CD4-positive, alpha-beta T cell treated with Interleukin-21 for 1 hour (primary cell): ENCODE measurements around the gene PTPN1.
"Not testable (repeated sequence)": the region's sequence is repeated elsewhere in the genome, so short reads cannot be mapped to it uniquely, and the experiment has no call there.

Experiments
- DNase-seq: peaks from one replicate; pipeline ENCODE4 v3.0.0-alpha.2; 2020

PTPN1 gene

DNA sequence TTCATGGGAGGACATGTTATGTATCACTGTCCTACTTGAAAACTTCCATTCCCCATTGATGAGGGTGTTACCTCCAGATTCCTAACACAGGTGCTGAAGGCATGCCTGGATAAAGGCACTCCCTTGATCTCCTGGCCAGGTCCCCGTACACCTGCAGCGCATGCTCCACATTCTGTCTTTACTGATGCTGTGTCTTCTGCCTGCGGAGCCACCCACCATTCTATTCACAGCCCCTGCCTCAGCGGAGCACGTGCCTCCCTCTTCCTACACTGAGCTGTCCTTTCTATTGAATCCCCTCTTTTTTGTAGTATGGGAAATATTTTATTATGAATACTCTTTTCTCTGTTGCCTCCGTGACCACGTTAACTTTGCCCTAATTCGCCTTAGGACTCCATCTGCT, 25.0 kb downstream of the PTPN1 start:
- DNase-seq = no peak

DNA sequence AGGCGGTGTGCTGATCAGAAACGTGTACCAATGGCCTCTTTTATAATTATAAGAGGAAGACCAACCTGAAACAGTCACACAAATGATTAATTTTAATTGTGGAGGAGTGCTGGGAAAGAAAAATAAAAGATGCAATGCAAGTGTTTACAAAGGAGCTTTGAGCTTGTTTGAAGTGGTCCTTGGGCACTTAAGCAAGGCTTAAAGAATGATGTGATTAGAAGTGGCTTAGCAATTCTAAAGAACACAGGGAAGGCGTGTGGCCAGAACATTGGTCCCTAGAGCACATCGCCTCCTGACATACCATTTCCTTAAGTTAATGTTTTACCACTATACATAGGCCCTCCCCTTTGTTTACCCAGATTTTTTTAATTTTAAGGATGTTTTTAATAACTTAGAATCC, 26.1 kb downstream of the PTPN1 start:
- DNase-seq = no peak

GRCh38 chr20:50537546-50538201, 27.5 kb downstream of the PTPN1 start:
- DNase-seq = no peak

DNA sequence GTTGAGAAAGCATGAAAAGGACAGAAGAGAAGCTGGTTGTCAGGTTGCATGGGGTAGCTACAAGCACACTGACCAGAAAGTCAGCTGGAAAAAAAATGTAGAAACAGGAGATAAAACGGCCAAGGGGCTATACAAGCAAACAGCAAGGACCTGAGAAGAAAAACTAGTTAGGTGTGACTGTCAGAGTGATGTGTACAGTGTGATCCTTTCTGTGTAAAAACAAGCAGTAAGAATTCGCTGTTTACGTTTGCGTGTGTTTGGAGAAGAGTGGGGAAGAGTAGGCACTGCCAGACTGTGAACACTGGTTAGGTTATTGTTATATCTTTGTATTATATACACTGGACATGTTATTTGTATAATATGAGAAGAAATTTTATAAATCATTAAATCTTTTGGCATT, 28.1 kb downstream of the PTPN1 start:
- DNase-seq = no peak

DNA sequence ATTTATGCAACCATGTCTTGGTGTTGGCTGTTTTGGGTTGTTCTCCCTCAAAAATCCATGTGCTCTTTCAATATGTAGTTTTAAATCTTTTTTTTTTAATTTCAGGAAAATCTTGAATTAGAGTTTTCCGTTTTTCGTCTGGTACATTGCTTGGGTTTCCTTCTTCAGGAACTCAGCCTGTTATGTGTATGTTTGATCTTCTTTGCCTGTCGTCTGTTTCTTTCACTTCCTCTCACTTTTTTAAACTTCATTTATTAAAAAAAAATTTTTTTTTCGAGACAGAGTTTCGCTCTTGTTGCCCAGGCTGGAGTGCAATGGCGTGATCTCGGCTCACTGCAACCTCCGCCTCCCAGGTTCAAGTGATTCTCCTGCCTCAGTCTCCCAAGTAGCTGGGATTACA, 29.6 kb downstream of the PTPN1 start:
- DNase-seq = not testable (repeated sequence)

DNA sequence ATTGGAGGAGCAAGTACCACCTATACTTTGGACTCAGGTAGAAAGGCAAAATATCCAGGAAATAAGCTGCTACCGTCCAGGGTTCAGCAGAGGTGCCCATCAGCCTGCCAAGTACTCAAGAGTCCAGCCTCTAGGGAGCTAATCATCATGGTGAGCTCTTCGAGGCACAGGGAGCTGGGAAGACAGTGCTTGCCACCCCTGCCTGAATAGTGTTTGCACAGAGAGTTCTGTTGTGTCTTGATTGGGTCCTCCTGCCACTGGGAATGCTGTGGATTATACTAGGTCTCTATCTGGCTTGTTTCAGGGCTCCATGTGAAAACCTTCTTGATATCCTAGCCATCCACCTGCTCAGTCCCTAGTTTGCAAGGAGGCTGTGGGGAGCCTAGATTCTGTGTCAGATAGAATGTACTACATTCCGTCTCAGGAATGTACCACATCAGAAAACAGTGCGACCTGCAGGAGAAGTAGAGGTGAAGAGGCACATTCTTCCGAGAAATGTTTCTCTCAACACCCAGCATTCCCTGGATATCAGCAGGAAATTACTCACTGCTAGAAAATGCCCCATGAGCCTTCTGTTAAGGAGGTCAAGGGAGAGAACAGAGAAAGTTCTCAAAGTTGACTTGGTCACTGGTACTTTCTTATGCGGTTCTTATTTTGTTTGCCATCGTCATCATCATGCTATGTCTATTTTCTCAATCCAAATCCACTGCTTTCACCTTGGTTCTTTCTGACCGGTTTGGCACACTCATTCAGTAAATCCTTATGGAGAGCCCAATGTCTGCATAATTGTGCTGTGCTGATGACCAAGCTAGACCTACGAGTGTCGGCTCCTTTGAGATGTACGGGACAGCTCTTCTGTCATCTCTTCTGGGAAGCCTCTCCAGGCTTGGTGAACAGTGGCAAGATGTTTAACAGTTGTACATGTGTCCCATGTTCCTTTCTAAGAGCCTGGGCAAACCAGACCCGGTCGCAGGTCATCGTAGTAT, 30.7 kb downstream of the PTPN1 start:
- no peak for DNase-seq

DNA sequence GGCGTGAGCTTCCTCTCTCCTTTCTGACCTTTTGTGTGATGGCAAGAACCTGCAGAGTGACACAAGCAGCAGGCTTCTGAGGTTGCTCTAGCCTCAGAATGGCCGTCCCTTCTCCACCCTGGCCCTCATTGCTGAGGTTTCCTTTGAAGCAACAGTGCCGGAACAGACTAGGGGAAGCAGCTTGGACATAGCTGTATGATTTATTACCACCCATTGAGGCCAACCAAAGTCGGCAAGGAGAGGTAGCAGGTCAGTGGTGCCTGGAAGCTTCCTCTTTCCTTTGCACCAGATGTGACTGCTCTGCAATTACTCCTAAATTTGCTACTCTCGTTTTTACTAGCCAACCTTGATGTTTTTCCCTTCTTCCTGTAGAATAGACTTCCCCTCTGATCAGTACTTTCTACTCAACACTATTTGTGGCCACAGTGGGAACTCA, 31.4 kb downstream of the PTPN1 start:
- no peak for DNase-seq

GRCh38 chr20:50543326-50543725, 33.1 kb downstream of the PTPN1 start:
- DNase-seq = no peak

- no peak for DNase-seq
These were observed 34.9 kb downstream of the PTPN1 start for GRCh38 chr20:50545126-50545525.

GRCh38 chr20:50546729-50547314, 36.6 kb downstream of the PTPN1 start:
- peak; percentile 34 for DNase-seq

DNA sequence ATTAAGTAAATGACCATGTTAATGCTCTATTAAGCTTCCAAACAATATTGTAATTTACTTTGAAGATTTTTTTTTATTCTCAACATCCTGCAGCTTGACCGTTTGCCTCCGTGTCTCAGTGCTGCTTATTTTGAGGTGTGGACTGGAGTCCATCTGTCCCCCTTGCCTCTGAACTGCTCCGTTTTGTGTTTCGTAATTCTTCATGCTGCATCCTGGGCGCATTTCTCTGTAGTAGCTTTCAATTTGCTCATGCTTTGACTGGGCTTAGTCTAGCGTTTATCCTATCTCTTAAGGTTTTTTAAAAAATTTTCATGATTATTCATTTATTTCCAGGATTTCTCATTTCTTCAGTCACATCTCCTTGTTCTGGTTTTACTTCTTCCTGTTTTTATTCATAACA, 37.8 kb downstream of the PTPN1 start:
- DNase-seq = no peak

DNA sequence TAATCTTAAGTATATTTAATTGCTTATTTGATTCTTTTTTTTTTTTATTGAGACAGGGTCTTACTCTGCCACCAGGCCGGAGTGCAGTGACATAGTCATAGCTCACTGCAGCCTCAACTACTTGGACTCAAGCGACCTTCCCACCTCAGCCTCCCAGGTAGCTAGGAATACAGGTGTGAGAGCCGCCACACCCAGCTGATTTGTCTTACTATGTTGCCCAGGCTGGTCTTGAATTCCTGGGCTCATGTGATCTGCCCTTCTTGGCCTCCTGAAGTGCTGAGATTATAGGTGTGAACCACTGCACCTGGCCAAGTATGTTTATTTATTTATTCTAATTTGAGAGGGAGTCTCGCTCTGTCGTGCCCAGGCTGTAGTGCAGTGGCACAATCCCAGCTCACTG, 38.2 kb downstream of the PTPN1 start:
- DNase-seq = no peak

- DNase-seq = no peak
These were observed 40.3 kb downstream of the PTPN1 start for GRCh38 chr20:50550531-50550930.

GRCh38 chr20:50551288-50551687, 41.1 kb downstream of the PTPN1 start:
- no peak for DNase-seq

DNA sequence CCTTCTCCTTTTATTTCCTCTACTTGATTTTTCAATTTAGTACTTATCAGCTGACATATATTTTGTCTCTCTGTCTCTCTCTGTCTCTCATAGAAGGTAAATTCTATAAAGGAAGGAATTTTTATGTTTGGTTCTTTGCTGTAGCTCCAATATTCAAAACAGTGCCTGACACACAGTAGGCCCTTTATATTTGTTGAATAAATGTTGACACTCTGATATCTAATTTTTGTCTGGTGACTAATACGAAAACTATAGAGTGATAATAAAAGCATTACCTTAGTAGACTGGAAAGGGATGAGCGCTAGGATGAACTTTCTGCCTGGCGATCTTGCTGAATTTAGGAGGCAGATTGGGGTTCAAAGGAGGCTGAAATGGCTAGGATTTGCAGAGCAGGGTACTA, 42.8 kb downstream of the PTPN1 start:
- no peak for DNase-seq

DNA sequence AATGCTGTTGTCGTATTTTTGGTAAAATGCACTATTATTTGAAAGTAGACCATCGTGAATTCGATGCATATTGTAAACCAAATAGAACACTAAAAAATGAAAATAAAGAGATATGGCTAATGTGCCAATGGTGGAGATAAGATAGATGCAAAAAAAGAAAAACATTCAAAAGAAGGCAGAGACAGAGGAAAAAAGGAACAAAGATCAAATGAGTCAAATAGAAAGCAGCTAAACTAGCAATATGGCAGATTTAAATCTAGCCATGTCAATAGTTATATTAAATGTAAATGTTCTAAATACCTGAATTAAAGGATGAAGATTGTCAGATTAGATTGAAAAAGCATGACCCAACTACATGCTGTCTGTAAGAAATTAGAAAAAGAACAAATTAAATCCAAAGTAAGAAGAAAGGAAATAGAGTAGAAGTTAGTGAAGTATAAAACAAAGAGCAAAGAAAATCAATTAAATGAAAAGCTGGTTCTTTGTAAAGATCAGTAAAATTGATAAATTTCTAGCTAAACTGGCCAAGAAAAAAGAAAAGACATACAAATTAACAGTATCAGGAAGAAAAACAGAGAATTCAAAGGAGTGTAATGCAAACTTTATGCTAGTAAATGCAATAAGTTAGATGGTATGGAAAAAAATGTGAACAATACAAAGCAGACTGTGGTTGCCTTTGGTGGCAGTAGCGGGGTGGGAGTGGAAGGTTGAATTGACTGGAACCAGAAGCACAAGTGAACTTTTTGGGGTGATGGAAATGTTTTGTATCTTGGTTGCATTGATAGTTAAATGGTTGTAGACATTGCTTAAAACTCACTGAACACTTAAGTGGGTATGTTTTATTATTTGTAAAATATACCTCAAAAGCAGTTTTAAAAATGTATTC, 44.8 kb downstream of the PTPN1 start:
- DNase-seq = no peak

DNA sequence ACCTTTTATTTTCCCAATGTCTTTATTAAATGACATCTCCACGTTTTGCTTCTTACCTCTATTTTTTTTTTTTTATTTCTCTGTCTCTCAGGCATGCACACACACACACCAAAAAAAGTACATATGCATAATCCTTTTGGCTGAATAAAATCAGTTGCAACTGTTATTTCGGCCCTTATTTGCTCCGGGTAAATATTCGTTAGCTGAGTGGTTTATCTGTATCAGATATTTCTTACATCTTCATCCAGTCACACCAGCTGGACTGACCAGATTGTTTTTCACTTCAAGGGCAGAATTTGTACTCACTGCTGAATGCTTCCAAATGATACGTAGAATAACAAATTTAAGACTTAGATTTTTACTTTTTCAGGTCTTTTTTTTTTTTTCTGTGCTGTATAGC, 45.5 kb downstream of the PTPN1 start:
- DNase-seq = no peak

DNA sequence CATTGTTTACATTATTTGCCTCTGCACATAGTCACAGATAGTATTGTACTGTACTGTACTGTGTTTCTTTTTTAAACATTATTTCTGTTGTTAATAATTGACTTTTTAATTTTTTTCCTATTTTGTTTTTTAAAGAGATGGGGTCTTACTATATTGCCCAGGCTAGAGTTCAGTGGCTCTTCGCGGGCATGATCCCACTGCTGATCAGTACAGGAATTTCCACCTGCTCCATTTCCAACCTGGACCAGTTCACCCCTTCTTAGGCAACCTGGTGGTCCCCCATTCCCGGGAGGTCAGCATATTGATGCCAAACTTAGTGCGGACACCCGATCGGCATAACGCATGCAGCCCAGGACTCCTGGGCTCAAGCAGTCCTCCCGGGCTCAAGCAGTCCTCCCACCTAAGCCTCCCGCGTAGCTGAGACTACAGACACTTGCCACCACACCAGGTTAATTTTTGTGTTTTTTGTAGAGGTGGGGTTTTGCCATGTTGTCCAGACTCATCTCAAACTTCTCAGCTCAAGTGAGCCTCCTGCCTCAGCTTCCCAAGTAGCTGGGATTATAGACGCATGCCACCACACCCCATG, 47.5 kb downstream of the PTPN1 start:
- no peak for DNase-seq

DNA sequence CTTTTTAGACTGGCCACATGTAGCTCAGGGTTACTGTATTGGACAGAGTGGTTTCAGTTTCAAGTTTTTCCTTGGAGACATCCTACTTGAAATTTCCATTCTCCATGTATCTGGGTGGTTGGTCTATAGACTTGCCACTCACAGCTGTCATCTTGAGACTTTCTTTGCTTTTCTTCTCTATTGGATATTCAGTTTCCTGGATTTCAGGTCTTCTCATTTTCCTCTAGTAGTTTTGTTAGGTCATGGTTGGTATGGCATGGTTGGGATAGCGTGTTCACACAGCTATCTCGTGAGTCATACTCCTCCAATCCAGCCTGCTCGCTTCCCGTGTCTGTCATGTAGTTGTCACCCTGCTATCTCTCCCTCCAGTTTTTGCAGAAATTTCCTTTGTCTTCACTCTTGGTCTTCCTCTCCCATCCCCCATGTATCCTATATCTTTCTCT, 48.3 kb downstream of the PTPN1 start:
- DNase-seq = no peak

- no peak for DNase-seq
These were observed 49.0 kb downstream of the PTPN1 start for GRCh38 chr20:50559149-50559548.

- DNase-seq = no peak
These were observed 49.9 kb downstream of the PTPN1 start for GRCh38 chr20:50559856-50560638.

GRCh38 chr20:50560867-50561266, 50.7 kb downstream of the PTPN1 start:
- DNase-seq = no peak
